DND-41 (cell line): ENCODE measurements around the gene CLN6.
"Not testable (repeated sequence)": the region's sequence is repeated elsewhere in the genome, so short reads cannot be mapped to it uniquely, and the experiment has no call there.

Source experiments
- EZH2 ChIP-seq: IDR thresholded peaks from 3 replicates; pipeline ENCODE4 v1.6.1; 2012; ENCODE audit warnings: borderline replicate concordance, low read depth, mild to moderate bottlenecking, moderate library complexity, low read length, inconsistent platforms; ENCODE audit not compliant: severe bottlenecking
- TF ChIP-seq, protein P1 (sequence below): IDR thresholded peaks from 2 replicates; pipeline ENCODE4 v1.5.1; 2012; ENCODE audit warnings: borderline replicate concordance, low read length, moderate library complexity, mild to moderate bottlenecking; ENCODE audit not compliant: poor library complexity, severe bottlenecking; ENCODE audit errors: extremely low read depth

DNA sequence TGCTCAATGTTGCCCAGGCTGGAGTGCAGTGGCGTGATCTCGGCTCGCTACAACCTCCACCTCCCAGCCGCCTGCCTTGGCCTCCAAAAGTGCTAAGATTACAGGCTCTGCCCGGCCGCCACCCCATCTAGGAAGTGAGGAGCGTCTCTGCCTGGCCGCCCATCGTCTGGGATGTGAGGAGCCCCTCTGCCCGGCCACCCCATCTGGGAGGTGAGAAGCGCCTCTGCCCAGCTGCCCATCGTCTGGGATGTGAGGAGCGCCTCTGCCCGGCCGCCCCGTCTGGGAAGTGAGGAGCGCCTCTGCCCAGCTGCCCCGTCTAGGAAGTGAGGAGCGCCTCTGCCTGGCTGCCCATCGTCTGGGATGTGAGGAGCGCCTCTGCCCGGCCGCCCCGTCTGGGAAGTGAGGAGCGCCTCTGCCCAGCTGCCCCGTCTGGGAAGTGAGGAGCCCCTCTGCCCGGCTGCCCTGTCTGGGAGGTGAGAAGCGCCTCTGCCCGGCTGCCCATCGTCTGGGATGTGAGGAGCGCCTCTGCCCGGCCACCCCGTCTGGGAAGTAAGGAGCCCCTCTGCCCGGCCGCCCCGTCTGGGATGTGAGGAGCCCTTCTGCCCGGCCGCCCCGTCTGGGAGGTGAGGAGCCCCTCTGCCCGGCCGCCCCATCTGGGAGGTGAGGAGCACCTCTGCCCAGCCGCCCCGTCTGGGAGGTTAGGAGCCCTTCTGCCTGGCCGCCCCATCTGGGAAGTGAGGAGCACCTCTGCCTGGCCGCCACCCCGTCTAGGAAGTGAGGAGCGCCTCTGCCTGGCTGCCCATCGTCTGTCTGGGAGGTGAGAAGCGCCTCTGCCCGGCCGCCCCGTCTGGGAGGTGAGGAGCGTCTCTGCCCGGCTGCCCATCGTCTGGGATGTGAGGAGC lies 7.7 kb downstream of the CLN6 start:
- TF ChIP-seq, protein P1, sequence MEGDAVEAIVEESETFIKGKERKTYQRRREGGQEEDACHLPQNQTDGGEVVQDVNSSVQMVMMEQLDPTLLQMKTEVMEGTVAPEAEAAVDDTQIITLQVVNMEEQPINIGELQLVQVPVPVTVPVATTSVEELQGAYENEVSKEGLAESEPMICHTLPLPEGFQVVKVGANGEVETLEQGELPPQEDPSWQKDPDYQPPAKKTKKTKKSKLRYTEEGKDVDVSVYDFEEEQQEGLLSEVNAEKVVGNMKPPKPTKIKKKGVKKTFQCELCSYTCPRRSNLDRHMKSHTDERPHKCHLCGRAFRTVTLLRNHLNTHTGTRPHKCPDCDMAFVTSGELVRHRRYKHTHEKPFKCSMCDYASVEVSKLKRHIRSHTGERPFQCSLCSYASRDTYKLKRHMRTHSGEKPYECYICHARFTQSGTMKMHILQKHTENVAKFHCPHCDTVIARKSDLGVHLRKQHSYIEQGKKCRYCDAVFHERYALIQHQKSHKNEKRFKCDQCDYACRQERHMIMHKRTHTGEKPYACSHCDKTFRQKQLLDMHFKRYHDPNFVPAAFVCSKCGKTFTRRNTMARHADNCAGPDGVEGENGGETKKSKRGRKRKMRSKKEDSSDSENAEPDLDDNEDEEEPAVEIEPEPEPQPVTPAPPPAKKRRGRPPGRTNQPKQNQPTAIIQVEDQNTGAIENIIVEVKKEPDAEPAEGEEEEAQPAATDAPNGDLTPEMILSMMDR, result not testable (repeated sequence)
- not testable (repeated sequence) for TF ChIP-seq EZH2
